GM12872 (cell line): Measurements from ENCODE around the gene NDUFS1.

ENCODE experiments used
- CTCF ChIP-seq: IDR thresholded peaks from 3 replicates; pipeline ENCODE4 v1.5.1; 2011; ENCODE audit warnings: low read depth, mild to moderate bottlenecking, low read length, moderate library complexity; ENCODE audit not compliant: insufficient read depth

NDUFS1 gene

DNA sequence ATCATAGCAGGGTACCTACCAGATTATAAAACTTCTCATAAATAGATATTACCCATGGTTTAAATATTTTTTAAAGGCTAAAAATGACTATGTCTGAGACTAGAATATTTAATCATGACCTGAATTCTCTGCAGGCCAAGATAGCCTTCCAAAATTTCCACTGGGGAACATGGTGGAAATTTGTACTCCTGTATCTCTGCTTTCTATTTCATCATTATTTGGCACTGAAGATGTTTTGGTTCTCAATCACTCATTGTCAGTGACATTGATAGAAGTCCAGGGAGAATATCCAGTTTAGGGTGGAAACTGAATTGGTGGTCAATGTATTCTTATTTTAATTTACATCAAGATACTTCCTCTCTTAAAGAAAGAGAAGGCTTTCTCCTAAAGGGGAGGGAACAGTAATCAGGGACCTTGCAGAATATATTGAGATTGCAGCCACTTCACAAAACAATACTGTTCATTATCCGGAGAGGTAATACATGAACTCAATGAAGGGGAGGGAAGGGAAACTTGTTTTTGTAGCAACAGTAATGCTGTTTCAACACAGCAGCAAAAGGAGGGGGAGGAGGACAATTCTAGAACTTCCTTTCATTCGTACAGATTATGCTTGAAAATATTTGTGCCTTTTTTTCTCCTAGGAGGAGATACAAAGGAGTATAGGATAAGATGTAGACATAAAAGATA is 34.6 kb upstream of the NDUFS1 start:
- TF ChIP-seq CTCF, result no peak

GRCh38 chr2:206192157-206192556 is 32.9 kb upstream of the NDUFS1 start:
- no peak for TF ChIP-seq CTCF

DNA sequence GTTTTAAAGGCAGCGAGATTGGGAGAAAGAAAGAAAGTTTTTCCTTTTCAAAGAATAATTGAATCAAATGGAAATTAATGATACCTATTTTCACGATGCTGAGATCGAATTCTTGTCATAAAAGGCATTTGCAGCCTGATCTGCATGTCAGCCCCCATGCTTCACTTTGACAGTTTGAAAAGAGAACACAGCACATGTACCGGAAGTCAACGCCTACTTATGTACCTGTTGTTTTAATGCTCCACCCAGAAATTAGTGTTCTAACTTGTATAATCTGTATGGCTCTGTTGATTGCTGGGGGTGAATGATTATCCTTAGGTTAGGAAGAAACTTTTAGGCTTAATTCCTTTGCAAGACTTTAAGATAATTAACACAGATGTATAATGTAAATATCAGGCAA is 31.4 kb upstream of the NDUFS1 start:
- no peak for TF ChIP-seq CTCF

DNA sequence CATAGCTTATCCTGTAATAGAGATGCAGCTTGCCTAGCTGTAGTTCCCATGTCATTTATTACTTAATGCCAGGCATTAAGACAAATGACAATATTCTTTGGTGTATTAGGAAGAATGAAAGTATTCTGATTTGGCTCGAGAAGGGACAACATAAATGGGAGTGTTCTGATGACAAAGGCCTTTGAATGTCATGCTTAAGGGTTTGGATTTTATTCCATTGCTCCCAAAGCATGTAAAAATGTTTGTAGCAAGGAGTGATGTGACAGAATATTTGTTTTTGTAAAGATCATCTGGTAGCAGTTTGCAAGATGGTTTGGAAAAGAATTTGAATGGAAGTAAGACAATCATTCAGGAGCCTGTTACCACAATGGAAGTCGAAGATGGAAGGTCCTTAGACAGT is 30.9 kb upstream of the NDUFS1 start:
- TF ChIP-seq CTCF, result no peak

GRCh38 chr2:206189691-206190090 is 30.4 kb upstream of the NDUFS1 start:
- no peak for TF ChIP-seq CTCF

- TF ChIP-seq CTCF, result no peak
These were observed 17.7 kb upstream of the NDUFS1 start for GRCh38 chr2:206176901-206177300.

- TF ChIP-seq CTCF, result no peak
These were observed 16.9 kb upstream of the NDUFS1 start for GRCh38 chr2:206176121-206176520.
